Measurements from ENCODE around the gene PLXNA3.

The PLXNA3 gene

DNA sequence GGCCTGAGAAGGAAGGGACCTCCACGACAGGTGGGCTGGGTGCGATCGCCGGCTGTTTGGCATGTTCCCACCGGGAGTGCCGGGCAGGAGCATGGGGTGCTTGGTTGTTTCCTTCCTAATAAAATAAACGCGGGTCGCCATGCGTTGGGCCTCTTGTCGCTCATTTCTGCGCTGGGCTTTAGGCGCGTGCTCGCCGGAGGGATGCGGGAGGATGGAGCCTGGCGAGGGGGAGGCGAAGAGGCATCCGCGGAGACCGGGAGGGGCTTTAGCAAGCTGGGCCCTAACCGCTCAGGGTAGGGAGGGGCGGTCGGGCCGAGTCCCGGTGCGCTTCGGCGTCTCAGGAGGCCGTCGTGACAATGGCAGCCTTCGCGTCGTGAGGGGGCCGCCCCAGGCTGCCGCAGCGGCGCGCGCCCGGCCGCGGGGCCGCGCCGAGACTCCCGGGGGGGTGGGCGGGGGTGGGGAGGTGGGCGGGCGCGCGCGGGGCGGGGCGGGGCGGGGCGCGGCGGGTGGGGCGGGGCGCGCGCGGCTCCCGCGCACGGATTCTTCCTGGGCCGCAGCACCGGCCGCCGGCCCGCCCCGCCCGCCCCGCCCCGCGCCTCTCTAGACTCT, 21.6 kb upstream of the PLXNA3 start:
- DNase-seq: no peak

DNA sequence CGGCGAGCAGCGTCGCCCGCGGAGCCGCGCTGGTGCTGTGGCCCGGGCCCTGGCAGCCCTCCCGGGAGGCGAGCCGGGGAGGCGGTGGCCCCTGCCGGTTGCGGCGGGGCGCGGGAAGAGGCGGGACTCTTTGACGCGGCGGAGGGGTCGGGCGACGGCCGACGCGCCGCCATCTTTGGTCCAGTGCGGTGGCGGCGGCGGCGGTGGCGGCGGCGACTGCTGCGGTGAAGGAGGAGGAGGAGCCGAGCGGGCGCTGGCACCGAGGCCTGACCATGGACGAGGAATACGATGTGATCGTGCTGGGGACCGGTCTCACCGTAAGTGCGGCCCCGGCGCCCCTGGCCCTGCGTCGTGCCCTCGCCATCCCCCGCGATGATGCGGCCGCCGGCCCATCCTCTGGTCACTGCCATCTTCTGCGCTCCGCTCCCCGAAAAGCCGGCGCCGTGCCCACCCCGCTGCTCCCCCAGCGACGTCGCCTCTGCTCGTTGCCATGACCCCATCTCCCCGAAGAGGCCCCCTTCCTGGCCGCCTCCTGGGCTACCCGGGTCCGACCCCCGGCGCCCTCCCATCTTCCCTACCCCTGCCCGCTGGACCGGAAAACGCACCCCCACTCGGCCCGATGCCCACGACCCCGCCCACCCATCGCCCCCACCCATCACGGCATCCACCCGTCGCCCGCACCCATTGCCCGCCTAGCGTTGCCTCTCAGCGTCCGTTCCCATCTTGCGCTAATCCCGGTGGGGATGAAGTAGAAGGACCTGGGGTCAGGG, 20.9 kb upstream of the PLXNA3 start, which contains the start of gene GDI1:
GDI1 (plus strand) TSS at position 172 of the 770 bp plus-strand sequence; CDS start at position 273, 101 bp downstream.
- peak; percentile 30 for DNase-seq

DNA sequence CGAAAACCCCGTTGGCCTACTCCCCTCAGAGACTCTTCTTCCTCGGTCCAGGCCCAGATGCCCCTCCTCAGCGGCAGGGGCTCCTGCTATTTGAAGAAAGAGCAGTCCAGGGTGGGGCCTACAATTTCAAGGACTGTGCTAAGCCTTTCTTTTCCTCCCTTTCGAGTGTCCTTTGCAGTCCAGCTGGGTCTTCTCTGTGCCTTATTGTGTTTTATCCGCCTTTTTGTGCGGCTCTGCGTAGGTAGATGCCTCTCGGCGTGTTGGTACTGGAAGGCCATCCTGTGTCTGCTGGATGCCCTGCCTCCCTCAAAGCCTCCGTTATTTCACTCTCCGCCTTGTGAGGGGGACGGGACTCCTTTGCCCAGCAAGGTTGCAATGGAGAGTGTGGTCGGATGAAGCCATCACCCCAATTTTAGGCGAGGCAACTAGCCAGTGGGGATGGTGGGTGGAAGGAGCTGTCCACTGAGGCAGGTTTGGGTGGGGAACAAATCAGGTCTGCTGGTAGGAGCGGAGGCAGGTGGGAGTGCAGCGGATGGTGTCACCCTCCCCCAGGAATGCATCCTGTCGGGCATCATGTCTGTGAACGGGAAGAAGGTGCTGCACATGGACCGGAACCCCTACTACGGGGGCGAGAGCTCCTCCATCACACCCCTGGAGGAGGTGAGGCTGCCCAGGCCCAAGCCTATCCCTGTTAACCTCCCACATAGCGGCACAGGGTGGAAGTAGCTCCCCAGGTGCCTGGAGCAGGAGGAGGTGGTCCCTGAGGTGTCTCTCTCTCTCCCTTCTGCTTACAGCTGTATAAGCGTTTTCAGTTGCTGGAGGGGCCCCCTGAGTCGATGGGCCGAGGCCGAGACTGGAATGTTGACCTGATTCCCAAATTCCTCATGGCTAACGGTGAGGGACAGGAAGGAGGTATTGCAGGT, 19.8 kb upstream of the PLXNA3 start:
- no peak for DNase-seq

DNA sequence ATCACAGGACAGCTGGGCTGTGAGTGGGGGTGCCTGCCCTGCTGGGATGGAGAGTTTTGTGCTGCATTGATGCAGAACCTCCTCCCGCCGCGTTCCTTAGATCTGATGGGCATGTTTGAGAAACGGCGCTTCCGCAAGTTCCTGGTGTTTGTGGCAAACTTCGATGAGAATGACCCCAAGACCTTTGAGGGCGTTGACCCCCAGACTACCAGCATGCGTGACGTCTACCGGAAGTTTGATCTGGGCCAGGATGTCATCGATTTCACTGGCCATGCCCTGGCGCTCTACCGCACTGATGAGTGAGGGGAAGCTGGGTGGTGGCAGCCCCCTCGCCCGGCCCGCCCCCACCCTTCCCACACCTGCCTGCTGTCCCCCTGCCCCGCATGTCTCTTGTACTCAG, 18.2 kb upstream of the PLXNA3 start:
- no peak for DNase-seq

DNA sequence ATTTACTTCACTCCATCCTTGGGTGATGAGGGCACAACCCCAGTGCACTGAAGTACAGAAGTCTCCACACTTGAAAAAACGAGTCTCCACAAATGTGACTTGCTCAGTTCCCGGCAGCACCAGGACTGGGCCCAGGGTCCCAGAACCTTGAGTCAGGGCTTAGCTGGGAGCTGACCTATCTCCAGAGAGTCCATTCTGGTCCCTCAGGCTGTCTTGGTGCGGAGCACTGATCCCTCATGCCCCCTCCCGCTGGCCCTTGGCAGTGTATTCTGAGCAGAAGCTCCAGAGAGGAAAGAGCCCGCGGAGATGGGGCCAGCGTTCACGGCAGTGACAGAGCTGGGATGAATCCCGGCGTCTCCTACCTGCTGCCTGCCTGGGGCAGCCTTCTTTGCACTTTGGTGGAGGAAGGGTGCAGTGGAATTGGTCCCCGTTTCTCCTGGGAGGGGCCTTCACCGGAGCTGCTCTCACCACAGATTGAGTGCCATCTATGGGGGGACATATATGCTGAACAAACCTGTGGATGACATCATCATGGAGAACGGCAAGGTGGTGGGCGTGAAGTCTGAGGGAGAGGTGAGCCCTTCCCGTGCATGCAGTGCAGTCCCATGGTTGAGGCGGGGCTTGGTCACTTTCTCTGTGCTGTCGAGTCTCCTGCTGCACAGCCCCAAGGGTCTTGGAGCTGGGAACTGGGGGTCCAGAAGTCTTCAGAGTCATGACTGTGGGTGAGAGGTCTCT, 17.3 kb upstream of the PLXNA3 start:
- DNase-seq: no peak

DNA sequence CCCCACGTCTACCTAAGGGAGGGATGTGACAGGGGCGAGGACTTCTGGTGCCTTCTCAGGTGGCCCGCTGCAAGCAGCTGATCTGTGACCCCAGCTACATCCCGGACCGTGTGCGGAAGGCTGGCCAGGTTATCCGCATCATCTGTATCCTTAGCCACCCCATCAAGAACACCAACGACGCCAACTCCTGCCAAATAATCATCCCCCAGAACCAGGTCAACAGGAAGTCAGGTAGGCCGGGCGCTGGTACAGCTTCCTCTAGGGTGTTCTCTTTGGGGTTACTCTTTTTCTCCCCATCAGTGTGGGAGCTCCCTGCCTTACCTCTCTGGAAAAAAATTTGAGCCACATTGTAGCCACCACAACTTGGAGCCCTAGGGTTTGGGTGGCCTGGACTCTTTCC, 16.5 kb upstream of the PLXNA3 start:
- DNase-seq: no peak

DNA sequence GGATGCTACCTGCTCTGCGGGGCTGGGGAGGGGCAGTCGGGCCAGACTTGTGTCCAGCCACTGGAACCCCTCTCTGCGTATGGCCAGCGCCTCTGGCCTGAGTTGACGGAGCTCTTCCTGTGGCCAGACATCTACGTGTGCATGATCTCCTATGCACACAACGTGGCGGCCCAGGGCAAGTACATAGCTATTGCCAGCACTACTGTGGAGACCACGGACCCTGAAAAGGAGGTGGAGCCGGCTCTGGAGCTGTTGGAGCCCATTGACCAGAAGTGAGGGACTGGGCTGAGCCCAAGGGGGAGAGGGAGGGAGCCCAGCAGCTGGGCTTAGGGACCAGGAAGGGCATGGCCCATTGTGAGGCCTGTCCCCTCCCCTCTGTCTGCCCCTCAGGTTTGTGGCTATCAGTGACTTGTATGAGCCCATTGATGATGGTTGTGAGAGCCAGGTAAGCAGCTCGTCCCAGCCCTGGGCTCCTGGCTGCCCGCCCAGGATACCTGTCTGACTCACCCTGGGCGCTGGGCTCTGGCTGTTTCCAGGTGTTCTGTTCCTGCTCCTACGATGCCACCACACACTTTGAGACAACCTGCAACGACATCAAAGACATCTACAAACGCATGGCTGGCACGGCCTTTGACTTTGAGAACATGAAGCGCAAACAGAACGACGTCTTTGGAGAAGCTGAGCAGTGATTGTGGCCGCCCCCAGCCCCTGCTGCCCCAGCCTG, 15.9 kb upstream of the PLXNA3 start:
- DNase-seq: no peak

DNA sequence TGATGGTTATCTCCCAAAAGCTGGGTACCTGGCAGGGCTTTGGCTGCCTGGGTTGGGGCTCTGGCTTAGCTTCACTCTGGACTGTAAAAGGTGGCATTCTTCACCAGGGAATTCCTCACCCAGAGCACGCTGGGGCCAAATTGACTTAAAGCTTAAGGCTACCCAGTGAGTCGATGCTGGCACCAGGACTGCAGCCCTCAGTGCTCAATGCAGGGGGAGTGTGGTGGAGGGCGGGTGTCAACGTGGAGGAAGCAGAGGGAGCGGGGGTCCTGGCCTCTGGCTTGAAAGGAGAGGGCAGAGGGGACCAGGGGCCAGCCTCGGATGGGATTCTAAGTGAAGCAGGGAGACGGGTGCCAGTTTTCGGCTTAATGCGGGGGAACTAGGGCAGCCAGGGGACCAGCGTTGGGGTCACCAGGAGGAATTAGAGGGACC, 14.6 kb upstream of the PLXNA3 start:
- no peak for DNase-seq

DNA sequence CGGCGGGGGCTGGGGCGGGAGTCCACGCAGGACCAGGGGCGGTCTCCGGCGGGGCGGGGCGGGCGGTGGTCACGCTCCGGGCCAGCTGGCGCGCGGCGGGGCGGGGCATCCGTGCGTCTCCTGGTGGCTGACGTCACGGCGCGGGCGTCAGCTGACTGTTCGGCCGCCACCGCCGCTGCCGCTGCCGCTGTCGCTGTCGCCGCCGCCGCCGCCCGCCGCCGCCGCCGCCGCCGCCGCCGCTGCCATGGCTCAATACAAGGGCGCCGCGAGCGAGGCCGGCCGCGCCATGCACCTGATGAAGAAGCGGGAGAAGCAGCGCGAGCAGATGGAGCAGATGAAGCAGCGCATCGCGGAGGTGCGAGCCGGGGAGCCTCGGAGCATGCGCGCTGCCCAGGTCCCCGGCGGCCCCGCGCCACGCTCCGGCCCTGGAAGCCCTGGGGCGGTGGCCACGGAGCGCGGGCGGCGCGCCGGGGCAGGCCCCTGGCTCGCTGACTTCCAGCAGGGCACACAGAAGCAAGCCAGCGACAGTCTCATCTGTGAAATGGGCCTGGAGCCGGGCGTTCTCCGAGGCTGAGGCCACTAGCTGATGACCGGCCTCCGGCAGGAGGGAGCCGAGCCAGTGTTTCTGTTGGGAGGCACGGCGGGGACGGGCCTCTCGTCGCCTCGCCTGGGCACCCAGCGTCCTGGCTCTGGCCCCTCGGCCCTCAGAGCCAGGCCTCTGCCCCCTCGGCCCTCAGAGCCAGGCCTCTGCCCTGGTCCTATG, 13.9 kb upstream of the PLXNA3 start, which contains the start of gene FAM50A:
FAM50A (plus strand) TSS at position 150 of the 763 bp plus-strand sequence; CDS start at position 245, 95 bp downstream.
- peak; percentile 60 for DNase-seq

DNA sequence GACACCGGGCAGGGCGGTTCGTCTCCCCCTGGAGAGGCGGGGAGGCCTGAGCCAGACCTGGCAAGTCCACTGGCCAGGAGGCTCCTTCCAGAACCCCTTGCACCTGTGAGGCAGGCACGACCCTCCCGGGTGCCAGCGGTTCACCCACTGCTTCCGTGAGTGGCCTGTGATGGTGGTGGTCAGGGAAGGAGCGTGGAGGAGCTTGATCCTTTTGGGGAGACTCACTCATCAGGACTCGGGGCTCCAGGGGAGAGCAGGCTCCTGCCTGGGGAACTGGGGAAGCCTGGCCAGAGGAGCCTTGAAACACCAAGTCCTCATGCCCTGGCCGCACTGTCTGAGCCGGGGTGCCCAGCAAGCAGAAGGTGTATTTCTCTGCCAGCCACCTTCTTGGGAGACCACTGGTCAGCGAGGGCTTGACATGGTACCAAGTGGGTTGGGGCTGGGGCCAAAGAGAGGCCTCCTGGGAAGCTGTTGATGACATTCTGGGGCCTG, 13.3 kb upstream of the PLXNA3 start:
- no peak for DNase-seq

DNA sequence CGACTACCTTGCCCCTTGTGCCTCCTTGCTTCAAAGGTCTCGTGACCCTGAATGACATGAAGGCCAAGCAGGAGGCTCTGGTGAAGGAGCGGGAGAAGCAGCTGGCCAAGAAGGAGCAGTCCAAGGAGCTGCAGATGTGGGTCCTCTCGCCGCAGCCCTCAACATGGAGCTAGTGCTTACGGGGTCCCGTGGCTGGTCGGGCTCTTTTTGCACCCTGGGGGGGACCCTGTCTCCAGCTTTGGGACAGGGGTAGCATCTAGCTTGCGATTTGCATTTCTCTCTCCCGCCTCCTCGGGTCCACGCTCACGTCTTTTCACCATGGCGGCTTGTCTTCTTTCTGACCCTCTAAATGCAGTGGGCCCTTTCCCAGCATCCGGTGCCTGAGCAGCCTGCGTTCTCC, 12.3 kb upstream of the PLXNA3 start:
- no peak for DNase-seq

DNA sequence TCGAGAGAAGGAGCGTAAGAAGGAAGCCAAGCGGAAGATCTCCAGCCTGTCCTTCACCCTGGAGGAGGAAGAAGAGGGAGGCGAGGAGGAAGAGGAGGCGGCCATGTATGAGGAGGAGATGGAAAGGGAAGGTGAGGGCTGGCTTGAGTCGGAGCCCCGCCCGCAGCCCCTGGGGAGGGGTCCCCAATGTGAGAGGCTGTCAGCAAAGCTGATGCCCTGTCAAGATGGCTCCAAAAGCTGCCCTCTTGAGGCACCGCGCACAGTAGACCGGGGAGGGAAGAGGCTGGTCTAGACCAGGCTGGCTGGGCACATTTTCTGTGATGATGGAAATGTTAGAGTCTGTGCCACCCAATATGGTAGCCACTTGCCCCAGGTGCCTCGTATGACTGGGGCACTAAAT, 11.7 kb upstream of the PLXNA3 start:
- DNase-seq: no peak

DNA sequence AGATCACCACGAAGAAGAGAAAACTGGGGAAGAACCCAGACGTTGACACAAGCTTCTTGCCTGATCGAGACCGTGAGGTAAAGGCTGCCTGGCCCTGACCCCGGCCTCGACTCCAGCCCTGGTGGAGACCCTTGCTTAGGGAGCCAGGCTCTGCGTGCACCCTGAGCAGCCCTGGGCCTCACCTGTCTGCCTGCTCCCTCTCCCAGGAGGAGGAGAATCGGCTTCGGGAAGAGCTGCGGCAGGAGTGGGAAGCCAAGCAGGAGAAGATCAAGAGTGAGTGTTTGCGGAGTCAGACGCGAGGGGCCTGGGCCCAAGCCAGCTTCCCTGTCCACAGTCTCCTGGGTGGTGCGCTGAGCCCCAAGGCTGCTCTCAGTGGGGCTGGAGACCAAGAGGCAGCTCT, 9.6 kb upstream of the PLXNA3 start:
- no peak for DNase-seq

DNA sequence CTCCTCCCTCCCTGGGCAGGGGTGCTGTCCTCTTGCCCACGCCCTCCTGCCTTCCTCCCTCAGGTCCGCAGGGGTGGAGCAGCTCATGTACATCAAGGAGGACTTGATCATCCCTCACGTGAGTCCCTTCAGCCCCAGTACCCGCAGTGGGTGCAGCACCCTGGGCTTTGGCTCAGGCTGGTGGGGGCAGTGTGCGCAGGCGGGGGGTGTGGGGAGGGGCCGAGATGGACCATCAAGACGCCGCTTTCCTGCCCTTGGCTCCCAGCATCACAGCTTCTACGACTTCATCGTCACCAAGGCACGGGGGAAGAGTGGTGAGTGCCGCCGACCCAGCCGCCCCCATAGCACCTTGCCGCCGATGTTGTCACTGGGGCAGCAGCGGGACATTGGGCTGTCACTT, 8.5 kb upstream of the PLXNA3 start:
- DNase-seq: no peak

DNA sequence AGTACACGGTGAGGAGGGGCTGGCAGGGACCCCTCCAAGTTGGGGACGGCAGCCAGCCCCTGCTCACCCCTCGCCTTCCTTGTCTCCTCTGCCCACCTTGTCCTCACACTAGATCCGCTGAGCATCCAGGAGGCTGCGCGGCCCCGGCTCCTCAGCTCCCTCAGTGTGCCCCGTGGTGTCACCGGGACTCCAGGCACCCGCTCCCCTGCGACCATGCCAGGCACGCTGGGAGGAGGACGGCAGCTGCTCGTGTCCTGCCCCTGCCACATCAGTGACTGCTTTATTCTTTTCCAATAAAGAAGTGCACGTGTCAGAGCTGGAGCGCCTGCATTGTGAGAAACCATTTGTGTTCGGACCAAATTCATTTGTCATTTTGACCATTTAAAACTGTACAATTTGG, 7.8 kb upstream of the PLXNA3 start:
- no peak for DNase-seq

DNA sequence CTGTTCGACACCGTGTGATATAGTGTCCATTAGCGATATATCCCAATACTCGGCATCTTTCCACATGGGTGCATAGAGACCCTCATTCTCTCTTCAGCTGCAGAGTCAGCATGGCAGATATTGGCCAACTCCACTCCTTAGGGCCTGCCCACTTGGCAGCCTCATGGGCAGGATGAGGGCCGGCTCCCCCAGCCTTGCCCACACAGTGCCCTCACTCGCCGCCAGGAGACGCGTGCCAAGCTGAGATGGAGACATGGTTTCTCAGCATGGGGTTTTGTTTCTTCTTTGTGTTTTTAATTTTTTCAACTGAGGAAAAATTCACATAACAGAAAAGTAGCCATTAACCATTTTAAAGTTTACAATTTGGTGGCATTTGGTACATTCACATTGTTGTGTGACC, 5.3 kb upstream of the PLXNA3 start:
- DNase-seq: no peak

DNA sequence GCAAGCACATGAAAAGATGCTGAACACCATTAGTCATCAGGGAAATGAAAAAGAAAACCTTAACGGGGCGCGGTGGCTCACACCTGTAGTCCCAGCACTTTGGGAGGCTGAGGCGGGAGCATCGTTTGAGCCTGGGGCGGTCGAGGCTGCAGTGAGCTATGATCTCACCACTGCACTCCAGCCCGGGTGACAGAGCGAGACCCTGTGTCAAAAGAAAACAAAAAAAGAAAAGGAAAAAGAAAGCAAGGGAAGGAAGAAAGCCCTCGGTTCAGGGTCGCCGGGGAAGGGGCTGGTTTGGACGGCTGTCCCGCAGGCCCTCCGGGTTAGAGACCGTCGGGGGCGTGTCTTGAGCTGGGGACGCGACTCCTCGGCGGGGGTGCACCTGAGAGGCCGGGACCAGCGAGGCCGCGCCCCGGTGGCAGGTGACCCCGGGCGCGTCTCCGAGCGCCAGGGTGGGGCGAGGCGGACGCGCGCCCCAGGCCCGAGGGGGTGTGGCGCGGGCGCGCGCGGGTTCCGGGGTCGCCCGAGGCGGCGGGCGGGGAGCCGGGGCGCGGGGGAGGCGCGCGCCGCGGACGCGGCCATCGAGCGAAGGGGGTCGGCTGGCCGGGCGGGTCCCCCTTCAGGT, 478 bp upstream of the PLXNA3 start:
- DNase-seq: peak; percentile 2

DNA sequence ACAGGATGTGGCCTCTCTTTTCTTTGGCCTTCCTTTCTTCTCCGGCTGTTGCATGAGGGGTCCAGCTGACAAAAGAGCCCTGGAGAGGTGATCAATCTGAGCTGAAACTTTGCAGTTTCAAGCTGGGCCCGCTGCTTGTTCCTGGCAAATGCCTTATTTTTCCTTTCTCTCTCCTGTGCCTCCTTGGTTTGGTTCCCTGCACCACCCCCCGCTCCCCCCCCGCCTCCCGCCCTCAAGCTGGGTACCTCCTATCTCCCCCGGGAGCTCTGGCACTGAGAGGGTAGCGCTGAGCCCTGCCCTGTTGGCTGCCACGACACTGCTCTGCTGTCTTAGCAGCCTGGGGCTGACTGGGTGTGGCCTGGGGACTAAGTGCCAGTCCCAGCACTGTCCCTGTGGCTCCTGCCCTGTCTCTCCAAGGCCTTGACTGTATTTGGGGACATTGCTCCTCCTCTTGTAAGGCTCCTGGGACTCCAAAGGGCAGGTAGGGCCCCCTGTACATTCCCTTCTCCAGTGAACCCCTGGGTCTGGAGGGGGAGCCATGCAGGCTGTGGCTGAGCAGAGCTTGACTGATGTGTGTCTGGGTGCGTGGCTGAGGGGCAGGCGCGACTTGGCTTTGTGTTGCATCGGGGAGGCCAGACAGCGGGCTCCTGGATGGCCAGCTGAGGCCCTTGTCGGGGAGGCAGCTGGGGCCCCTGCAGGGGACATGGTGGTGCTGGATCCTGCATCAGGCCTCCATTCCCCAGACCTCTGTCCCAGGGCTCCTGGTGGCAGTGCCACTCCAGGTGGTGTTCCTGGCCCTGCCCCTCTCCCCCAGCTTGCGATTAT, 1.1 kb downstream of the PLXNA3 start:
- DNase-seq: peak; percentile 72

DNA sequence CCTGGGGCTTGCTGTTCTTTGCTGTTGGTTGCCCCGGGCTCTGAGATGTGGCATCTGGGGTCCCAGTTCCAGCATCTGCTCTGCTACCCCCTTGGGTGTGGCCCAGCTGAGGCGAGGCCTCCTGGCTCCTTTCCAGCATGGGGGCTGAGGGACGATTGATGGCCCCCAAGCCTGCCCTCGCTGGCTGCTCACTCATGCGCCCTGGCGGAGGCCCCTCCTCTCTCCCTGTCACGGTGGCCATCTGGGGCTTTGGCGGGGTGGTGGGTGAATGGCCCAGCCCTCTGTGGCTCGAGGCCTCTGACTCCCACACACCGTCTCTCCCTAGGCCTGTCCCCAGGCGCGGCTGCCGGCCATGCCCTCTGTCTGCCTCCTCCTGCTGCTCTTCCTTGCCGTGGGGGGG, 1.8 kb downstream of the PLXNA3 start:
- DNase-seq: peak; percentile 6

DNA sequence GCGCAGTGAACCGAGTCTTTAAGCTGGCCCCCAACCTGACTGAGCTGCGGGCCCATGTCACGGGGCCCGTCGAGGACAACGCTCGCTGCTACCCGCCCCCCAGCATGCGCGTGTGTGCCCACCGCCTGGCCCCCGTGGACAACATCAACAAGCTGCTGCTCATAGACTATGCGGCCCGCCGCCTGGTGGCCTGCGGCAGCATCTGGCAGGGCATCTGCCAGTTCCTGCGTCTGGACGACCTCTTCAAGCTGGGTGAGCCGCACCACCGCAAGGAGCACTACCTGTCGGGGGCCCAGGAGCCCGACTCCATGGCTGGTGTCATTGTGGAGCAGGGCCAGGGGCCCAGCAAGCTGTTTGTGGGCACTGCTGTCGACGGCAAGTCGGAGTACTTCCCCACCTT, 2.2 kb downstream of the PLXNA3 start:
- no peak for DNase-seq
